ENCODE data around the gene PLD6.
"Not testable (repeated sequence)": the region's sequence is repeated elsewhere in the genome, so short reads cannot be mapped to it uniquely, and the experiment has no call there.

Gene PLD6, protein sequence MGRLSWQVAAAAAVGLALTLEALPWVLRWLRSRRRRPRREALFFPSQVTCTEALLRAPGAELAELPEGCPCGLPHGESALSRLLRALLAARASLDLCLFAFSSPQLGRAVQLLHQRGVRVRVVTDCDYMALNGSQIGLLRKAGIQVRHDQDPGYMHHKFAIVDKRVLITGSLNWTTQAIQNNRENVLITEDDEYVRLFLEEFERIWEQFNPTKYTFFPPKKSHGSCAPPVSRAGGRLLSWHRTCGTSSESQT
- 8.9 to 34.7 (median 20.3) reads per million in 3 experiments for total RNA-seq

GRCh38 chr17:17206124-17206912 is at the start of gene PLD6:
TSS of gene PLD6 (minus strand) at chr17:17206333. CDS start at chr17:17206286, 47 bp downstream.
- peak; percentile 94 for DNase-seq

GRCh38 chr17:17255689-17256088 is 49.6 kb upstream of the PLD6 start:
- not testable (repeated sequence) for DNase-seq

DNA sequence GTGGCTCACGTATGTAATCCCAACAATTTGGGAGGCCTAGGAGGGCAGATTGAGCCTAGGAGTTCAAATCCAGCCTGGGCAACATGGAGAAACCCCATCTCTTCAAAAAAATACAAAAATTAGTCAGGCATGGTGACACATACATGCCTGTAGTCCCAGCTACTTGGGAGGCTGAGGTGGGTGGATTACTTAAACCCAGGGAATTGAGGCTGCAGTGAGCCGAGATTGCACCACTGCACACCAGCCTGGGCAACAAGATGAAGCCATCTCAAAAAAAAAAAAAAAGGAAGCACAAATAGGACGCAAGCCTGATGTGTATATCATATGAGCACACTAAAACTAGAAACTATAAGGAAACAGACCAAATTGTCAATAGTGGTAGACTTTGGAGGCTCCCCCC is 47.9 kb upstream of the PLD6 start:
- DNase-seq = no peak

- no peak for DNase-seq
Observed at GRCh38 chr17:17253406-17253805, 47.3 kb upstream of the PLD6 start.

GRCh38 chr17:17252149-17252661 is 46.1 kb upstream of the PLD6 start:
- no peak for DNase-seq

DNA sequence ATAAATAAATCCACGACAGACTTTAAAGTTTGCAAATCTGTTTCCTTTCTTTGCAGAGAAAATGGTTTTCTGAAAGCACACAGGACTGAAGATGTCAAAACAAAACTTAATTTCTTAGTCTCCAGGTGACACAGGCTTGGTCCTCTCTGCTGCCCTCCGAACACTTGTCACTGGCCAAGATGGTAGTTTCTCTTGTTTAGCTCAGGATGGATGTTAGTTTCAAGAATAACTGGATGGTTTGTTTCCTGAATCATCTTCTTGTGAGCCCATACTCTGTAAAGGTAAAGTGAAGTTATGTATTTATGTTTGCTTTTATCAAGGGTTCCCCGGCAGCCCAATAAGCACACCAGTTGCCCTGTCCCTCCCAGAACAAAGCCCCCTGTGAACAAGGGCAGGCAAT is 40.7 kb upstream of the PLD6 start:
- DNase-seq = no peak

GRCh38 chr17:17243163-17243562 is 37.0 kb upstream of the PLD6 start:
- no peak for DNase-seq

DNA sequence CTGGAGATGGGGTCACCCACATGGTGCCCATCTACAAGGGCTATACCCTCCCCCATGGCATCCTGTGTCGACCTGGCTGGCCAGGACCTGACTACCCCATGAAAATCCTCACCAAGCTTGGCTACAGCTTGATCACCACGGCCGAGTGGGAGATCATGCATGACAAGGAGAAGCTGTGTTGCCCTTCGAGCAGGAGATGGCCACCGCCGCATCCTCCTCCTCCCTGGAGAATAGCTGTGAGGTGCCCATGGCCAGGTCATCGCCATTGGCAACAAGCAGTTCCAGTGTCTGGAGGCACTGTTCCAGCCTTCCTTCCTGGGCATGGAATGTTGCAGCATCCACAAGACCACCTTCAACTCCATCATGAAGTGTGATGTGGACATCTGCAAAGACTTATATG is 36.1 kb upstream of the PLD6 start:
- no peak for DNase-seq

DNA sequence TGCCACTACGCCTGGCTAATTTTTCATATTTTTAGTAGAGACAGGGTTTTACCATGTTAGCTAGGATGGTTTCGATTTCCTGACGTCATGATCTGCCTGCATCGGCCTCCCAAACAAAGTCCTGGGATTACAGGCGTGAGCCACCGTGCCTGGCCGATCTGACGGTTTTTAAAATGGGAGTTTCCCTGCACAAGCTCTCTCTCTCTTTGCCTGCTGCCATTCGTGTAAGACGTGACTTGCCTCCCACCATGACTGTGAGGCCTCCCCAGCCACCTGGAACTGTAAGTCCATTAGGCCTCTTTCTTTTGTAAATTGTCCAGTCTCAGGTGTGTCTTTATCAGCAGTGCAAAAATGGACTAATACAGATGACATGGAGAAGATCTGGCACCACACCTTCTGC is 35.5 kb upstream of the PLD6 start:
- DNase-seq = no peak

GRCh38 chr17:17239832-17240231 is 33.7 kb upstream of the PLD6 start:
- no peak for DNase-seq

GRCh38 chr17:17237026-17237799 is 31.1 kb upstream of the PLD6 start, which contains the start of gene FLCN:
TSS of gene FLCN (minus strand) at chr17:17237168. CDS start at chr17:17228137, 9,031 bp downstream.
- peak; percentile 88 for DNase-seq

- peak; percentile 2 for DNase-seq
Observed at GRCh38 chr17:17236295-17237025, 30.3 kb upstream of the PLD6 start.

DNA sequence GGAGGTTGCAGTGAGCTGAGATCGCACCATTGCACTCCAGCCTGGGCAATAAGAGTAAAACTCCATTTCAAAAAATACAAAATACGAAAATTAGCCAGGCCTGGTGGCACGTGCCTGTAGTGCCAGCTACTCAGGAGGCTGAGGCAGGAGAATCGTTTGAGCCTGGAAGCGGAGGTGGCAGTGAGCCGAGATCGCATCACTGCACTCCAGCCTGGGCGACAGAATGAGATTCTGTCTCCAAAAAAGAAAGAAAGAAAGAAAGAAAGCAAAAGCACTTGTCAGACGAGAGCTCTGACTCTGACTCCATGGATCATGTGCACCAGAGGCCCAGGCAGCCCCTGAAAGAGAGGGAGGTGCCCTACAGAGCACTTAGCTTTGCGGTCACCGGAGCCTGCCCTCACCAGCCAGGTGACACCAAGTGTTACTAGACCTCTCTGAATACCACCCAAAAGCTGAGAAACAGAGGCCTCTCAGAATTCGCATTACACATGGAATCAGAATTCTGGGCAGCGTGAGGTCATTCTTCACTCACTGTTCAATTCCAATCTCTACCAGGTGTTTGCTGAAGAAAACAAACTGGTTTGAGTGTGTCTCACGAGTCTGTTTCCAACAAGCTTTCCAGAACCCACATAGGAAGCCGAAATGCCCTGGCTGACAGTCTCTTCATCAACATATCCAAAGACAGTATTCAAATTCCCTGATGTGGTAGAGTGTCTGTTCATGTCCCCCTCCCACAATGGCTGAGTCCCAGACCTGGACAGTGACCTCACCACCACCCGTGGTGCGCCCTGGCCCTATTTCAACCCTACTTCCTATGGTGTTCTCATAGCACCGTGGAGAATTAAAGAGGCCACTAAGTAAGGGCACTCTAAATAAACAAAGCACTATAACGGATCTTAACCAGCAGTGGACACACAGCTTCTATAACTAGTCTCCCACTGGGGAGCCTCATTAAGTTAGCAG is 29.4 kb upstream of the PLD6 start:
- DNase-seq = no peak

DNA sequence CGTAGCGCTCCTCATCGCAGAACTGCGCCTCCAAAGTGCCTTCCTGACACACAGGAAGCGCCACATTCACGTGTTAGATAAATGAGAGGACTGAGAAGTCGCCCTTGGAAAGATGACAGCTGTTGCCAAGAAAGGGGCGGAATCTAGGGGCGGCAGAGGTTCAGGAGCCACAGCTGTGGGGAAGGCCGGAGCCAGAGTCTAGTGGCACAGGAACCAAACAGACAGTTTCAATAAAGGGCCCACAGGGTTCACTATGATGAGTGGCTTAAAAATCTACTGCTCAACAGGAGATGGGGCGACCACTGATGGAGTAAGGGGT is 26.1 kb upstream of the PLD6 start:
- DNase-seq = no peak

- no peak for DNase-seq
Observed at GRCh38 chr17:17231621-17232302, 25.6 kb upstream of the PLD6 start.

DNA sequence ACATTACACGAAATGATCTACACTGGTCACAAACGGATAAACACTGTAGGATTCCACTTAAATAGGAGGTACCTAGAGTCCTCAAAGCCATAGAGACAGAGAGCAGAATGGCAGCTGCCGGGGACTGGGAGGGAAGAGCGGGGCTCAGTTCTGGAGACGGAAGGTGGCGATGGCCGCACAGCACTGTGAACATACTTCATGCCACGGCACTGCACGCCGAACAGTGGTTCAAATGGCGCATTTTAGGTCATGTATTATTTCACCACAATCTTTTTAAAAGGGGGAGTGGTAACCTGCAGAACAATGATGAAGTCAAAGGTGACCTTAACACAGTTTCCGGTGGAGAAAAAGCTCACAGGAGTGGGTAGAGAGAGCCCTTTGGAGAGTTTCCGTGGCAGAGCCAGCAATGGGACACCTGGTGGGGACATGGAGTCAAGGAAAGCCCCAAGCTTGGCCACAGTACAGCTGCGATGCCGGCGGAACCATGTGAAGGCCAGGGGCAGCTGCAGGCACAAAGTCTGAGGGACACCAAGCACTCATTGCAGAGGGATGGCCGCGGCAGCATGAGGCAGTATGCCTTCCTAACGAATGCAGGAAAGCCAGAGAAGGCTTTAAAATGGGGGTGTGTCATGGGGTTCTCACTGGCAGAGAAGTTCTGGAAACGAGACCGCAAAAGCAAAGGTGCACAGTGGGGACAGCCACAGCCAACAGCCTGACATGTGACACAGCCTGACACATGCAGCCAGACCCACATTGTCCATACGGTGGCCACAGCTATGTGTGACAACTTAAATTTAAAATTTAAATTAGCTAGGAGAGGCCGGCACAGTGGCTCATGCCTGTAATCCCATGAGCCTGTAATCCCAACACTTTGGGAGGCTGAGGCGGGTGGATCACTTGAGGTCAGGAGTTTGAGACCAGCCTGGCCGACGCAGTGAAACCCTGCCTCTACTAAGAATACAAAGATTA is 23.6 kb upstream of the PLD6 start:
- no peak for DNase-seq

DNA sequence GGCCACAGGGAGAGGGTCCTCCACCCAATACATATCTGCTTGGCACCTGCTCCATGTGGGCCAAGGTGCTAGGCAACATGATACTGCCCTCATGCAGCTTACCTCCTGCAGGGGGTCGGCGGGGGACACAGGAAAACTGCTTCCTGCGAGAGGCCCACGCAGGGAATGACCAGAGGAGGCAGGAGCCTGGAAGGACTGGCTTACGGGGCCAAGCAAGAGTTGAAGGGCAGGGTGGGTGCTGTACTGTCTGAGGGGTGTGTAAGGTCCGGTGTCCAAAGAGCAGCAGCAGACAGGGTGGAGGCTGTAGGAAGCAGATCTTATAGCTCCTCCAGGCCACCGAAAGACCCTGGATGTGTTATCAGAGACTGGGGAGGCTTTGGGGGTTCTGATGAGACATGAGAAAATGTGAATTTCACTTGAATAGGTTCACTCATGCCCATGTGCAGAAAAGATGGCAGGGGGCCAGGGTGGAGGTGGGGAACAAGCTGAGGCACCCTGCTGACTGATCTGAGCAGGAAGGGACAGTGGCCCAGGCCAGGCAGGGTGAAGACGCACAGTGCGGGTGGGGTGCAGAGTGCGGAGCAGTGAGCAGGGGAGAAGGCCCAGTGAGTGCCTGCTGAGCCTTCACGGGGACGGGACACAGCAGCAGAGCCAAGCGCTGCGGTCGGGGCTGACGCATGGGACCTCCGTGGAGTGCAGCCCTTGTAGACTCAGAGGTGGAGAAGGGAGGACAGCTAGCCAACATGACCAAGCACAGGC is 22.6 kb upstream of the PLD6 start:
- DNase-seq = no peak

DNA sequence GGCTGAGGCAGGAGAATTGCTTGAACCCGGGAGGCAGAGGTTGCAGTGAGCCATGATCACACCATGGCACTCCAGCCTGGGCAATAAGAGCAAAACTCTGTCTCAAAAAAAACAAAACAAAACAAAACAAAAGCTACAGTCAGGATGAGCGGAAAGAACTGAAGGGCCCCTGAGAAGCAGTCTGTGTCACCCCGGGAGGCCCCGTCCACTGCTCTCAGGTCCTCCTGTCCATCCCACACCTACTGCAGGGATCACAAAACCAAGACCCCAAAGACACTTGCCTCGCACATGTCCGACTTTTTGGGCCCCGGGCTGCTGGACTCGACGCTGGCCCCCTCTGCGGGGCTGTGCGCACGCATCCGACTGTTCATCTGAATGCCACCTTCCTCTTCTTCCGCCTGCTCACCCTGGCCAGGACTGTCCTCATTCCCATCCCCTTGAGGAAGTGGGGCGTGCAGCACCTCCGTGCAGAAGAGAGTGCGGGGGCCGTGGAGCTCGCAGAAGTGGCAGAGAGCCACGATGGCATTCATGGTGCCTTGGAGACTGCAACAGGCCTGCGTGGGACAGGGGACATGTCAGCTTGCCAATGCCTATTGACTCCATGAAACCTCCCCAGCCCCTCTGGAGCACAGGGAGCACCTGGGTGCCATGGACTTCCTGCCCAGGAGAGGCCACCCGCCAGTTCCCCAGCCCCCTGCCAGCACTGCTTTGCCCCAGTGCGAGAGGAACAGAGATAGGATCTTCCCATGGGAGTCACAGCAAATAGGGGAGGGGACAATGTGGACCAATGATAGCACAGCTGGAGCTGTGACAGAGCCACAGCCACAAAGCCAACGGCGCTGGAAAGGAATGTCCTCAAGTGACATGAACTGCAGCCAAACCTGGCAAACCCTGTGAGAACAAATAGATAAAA is 21.7 kb upstream of the PLD6 start:
- no peak for DNase-seq

All from central memory CD4-positive, alpha-beta T cell (primary cell).